Measurements from ENCODE around the gene SOX15. TPM values are rescaled to one million over a fixed set of nuclear protein-coding genes. Genes with fewer than 3 reads are reported as not detected.
A peak's percentile ranks its signal among the peaks of the same experiment; 100 is the strongest.

SOX15 gene
- total RNA-seq, 2 experiments from 2014 or later, result 0.84 to 1.6 TPM

DNA sequence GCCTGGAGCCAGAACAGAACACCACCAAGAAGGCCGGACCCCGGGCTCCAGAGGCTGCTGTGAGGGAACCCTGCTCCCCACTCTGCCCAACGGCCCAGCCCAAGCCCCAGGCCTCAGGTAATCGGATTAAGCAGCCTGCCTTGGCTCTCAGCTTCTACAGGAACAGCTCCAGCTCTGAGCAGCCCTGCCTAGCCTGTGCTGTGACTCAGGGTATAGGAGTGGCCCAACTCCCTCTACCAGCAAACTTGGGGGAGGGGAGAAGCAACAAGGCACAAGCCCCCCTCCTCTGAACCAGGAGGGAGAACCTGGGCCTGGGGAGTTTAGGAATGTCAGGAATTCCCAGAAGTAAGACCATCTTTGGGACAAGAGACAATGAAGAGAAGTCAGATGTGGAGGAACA lies 849 bp upstream of the SOX15 start:
- Histone ChIP-seq H3K4me1 (ENCODE audit: insufficient read depth, low read length, poor library complexity, severe bottlenecking) (no peaks in the 10 kb centered on the region), H4K20me1 (ENCODE audit: insufficient read depth, low read length) (no peaks in the 10 kb centered on the region), H3K4me2 (ENCODE audit: low read length) (no peak overlapping the region), H2AFZ (ENCODE audit: low read length) (no peak overlapping the region), H3K27ac (ENCODE audit: low read depth, low read length, poor library complexity, severe bottlenecking) (no peak overlapping the region), H3K36me3 (ENCODE audit: insufficient read depth, low read length) (peaks cover 89% of the 10 kb centered on the region), H3K4me3 (ENCODE audit: low read depth, low read length, poor library complexity, severe bottlenecking) (no peak overlapping the region), H3K9me3 (ENCODE audit: low read length) (no peaks in the 10 kb centered on the region), H3K79me2 (ENCODE audit: insufficient read depth, low read depth, low read length) (no peaks in the 10 kb centered on the region), H3K9me2 (ENCODE audit: insufficient read depth, low read length) (no peaks in the 10 kb centered on the region)
- BruUV-seq (replicated peaks), result no TSS peak
- no peak for DNase-seq (ENCODE audit: low spot score)
- TF ChIP-seq EZH2phosphoT487 (IDR thresholded peaks at IDR 0.05; ENCODE audit: borderline replicate concordance, low read depth, low read length), result no peak
- TF ChIP-seq, protein P1, sequence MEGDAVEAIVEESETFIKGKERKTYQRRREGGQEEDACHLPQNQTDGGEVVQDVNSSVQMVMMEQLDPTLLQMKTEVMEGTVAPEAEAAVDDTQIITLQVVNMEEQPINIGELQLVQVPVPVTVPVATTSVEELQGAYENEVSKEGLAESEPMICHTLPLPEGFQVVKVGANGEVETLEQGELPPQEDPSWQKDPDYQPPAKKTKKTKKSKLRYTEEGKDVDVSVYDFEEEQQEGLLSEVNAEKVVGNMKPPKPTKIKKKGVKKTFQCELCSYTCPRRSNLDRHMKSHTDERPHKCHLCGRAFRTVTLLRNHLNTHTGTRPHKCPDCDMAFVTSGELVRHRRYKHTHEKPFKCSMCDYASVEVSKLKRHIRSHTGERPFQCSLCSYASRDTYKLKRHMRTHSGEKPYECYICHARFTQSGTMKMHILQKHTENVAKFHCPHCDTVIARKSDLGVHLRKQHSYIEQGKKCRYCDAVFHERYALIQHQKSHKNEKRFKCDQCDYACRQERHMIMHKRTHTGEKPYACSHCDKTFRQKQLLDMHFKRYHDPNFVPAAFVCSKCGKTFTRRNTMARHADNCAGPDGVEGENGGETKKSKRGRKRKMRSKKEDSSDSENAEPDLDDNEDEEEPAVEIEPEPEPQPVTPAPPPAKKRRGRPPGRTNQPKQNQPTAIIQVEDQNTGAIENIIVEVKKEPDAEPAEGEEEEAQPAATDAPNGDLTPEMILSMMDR (conservative IDR thresholded peaks at IDR 0.05; ENCODE audit: low read length), result no peak
- ChIA-PET POLR2A (no interaction called here), CTCF (ENCODE audit: unreplicated experiment) (no interaction called here)
- intact Hi-C loops (cut with micrococcal nuclease; ENCODE audit: unreplicated experiment), result no loop called here

DNA sequence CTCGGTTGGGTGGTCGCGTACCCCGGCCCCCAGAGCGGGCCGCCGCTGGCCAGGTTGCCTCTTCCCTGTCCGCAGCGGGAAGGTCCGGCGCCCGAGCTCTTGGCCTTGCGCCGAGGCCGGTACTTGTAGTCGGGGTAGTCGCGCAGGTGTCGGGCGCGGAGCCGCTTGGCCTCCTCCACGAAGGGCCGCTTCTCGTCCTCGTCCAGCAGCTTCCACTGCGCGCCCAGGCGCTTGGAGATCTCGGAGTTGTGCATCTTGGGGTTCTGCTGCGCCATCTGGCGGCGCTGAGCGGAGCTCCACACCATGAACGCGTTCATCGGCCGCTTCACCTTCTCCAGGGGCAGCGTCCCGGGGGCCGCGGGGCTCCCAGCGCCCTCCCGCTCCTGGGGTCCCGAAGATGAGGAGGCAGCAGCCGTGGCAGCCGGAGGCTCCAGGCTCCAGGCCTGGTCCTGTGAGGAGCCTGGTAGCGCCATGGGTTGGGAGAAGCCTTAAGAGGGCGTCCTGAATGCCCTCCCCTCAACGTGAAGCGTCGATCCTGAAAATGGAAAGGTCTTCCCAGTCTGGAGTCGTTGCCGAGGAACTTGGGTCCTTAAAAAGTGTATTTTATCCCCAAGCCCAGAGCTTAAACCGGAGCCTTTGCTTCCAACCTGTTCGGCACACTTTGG lies 558 bp downstream of the SOX15 start:
- Histone ChIP-seq H3K79me2 (ENCODE audit: insufficient read depth, low read depth, low read length) (peaks cover 2% of the 10 kb centered on the region; the same call in 1 of the 2 replicates), H3K4me3 (ENCODE audit: low read depth, low read length, poor library complexity, severe bottlenecking) (no peak overlapping the region), H3K4me2 (ENCODE audit: low read length) (no peak overlapping the region), H3K9me2 (ENCODE audit: insufficient read depth, low read length) (no peaks in the 10 kb centered on the region), H3K4me1 (ENCODE audit: insufficient read depth, low read length, poor library complexity, severe bottlenecking) (peaks cover 9% of the 10 kb centered on the region), H3K27ac (ENCODE audit: low read depth, low read length, poor library complexity, severe bottlenecking) (no peak overlapping the region), H3K36me3 (ENCODE audit: insufficient read depth, low read length) (peaks cover 78% of the 10 kb centered on the region), H3K9me3 (ENCODE audit: low read length) (no peaks in the 10 kb centered on the region), H4K20me1 (ENCODE audit: insufficient read depth, low read length) (no peaks in the 10 kb centered on the region), H2AFZ (ENCODE audit: low read length) (no peak overlapping the region)
- intact Hi-C loops (cut with micrococcal nuclease; ENCODE audit: unreplicated experiment), result no loop called here
- POLR2A ChIA-PET, result no interaction called here
- no TSS peak for BruUV-seq (replicated peaks)
- no peak for TF ChIP-seq EZH2phosphoT487 (IDR thresholded peaks at IDR 0.05; ENCODE audit: borderline replicate concordance, low read depth, low read length)
- TF ChIP-seq, protein P1 (conservative IDR thresholded peaks at IDR 0.05; ENCODE audit: low read length), result peak; percentile 86
- CTCF ChIA-PET (ENCODE audit: unreplicated experiment), result interaction anchor here (1.0 kb wide), 1 partner anchor 75 kb away, joined by 3 read pairs; no protein-coding TSS in a partner anchor
- peak; percentile 69 for DNase-seq (ENCODE audit: low spot score)

DNA sequence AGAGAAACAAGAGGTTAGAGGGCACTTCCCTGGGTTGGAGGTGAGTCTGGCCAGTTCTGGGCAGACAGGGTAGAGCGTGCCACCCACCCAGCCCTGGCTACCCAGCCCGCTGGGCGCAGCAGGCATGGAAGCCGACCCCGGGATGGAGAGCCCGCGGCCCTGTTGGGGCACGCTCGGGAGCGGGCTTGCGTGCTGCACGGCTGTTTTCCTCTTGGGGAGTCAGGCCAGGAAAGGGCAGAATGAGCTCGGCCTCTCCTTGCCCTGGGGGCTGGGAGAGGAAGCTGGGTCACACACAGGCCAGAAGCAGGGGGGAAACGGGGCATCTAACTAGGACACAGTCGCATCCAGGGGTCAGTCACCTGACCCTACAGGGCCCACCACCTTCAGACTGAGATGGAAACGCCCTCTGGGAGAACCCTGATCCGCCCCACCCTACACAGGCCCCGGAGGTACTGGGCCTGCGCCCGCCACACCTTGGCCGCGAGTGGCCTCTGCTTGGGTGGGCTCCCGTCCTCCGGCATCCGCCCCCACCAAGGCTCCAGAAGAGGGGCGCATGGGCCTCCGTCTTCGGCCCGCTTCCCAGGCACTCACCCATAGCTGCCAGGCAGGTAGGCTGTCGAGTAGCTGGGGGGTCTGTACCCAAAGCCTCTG lies 1.2 kb downstream of the SOX15 start:
- Histone ChIP-seq H3K79me2 (ENCODE audit: insufficient read depth, low read depth, low read length) (peaks cover 5% of the 10 kb centered on the region; the same call in 1 of the 2 replicates), H3K4me3 (ENCODE audit: low read depth, low read length, poor library complexity, severe bottlenecking) (no peak overlapping the region), H3K27ac (ENCODE audit: low read depth, low read length, poor library complexity, severe bottlenecking) (no peak overlapping the region), H3K36me3 (ENCODE audit: insufficient read depth, low read length) (peaks cover 71% of the 10 kb centered on the region), H3K4me2 (ENCODE audit: low read length) (no peak overlapping the region), H3K9me3 (ENCODE audit: low read length) (no peaks in the 10 kb centered on the region), H4K20me1 (ENCODE audit: insufficient read depth, low read length) (no peaks in the 10 kb centered on the region), H3K9me2 (ENCODE audit: insufficient read depth, low read length) (no peaks in the 10 kb centered on the region), H2AFZ (ENCODE audit: low read length) (no peak overlapping the region), H3K4me1 (ENCODE audit: insufficient read depth, low read length, poor library complexity, severe bottlenecking) (peaks cover 11% of the 10 kb centered on the region)
- TF ChIP-seq, protein P1 (conservative IDR thresholded peaks at IDR 0.05; ENCODE audit: low read length), result no peak
- TF ChIP-seq EZH2phosphoT487 (IDR thresholded peaks at IDR 0.05; ENCODE audit: borderline replicate concordance, low read depth, low read length), result no peak
- no TSS peak for BruUV-seq (replicated peaks)
- intact Hi-C loops (cut with micrococcal nuclease; ENCODE audit: unreplicated experiment), result no loop called here
- ChIA-PET CTCF (ENCODE audit: unreplicated experiment) (interaction anchor here (1.0 kb wide), 1 partner anchor 74 kb away, joined by 3 read pairs; no protein-coding TSS in a partner anchor), POLR2A (no interaction called here)
- no peak for DNase-seq (ENCODE audit: low spot score)
